Activated naive CD4-positive, alpha-beta T cell (primary cell): Measurements from ENCODE around the gene ZNF586.
A peak's percentile ranks its signal among the peaks of the same experiment; 100 is the strongest.
"Not testable (repeated sequence)": the region's sequence is repeated elsewhere in the genome, so short reads cannot be mapped to it uniquely, and the experiment has no call there.

Experiments used
- DNase-seq, 4 experiments: peaks; one replicate each; lab custom pipeline; 2025; lab: John Stamatoyannopoulos, UW

The ZNF586 gene

DNA sequence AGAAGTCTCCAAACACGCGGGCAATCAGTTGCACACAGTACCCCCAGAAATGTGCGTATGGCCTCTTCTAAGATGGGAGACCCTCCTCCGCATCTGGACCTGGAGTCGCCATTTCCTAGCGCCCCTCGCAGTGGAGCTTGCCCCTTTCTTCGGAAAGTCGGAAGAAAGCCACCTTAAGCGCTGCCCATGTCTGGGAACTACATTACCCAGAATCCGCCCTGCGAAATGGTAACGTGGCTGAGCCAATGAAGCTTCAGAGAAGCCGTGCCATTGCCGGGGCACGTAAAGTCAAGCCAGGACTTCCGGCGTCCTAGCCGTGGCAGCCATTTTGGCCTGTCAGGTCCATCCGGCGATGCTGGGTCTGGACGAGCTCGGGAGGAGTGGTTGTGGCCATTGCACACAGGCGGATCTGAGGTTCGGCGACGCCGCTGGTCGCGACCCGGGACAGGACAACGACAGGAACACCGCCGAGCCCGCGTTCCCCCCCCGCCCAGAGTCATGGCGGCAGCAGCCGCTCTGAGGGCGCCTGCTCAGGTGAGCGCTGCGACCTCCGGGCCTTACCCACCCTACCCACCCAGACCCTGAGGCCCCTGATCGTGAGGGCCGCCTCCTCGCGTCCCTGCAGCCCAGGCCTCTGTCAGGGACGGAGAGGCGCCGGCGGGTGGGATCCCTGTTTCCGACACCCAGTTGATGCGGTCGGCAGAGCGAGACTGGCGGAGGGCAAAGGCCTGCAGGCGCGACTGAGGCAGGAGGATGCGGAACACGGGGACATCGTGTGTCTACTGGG is at the start of gene ZNF586:
Gene ZNF586, plus strand, starts transcription at position 332 of the 787 bp plus-strand sequence. Its CDS starts 167 bp downstream, at position 499.
- peak; percentile 55 to 79 (median 65) for DNase-seq

DNA sequence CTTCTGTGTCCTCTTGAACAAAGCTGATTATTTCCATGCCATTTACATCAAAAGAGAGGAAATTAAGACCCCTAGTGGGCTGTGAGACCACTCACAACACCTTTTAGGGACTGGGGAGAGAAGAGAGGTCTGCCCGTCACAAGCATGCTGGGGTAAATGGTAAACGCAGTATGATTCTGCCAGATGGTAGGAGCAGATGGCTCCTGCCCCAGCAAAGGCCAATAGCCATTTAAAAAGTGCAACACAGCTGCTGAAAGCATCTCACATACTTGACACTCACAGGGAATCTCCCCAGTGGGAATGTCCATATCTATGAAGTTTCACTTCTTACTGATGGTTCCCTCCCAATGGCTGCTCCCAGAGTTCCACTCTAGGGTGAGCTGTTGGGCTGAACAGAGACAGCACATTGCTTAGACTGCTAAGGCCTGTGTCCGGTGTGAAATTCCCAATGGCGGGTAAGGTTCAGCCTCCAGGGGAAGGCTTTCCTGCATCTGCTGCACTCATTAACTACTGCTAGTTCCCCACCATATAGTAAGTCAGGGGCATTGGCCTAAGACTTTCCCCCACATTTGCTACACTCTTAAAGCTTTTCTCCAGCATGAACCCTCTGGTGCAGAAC is 49.5 kb upstream of the ZNF586 start:
- DNase-seq = no peak

DNA sequence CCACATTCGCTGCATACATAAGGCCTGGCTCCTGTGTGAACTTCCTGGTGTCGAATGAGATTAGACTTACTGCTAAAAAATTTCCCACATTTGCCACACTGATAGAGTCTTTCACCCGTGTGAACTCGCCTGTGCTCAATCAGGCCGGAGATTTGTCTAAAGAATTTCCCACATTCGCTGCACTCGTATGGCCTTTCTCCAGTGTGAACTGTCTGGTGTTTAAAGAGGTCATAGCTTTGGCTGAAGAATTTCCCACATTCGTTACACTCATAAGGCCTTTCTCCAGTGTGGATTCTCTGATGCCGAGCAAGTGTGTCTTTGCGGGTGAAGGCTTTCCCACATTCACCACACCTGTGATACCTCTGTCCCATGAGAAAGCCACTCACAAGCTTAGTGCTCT is 48.6 kb upstream of the ZNF586 start:
- DNase-seq = no peak

DNA sequence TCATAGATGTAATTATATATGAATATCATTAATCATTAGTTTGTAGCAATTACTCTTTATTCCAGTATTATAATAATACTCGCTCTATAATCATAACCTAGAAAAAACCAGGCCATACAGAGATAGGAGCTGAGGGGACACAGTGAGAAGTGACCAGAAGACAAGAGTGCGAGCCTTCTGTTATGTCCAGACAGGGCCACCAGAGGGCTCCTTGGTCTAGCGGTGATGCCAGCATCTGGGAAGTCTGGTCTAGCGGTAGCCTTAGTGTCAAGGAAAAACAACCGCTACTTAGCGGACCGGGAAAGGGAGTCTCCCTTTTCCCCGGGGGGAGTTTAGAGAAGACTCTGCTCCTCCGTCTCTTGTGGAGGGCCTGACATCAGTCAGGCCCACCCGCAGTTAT is 31.2 kb upstream of the ZNF586 start:
- DNase-seq = peak in 2 of 4 experiments; percentile 5 to 6

DNA sequence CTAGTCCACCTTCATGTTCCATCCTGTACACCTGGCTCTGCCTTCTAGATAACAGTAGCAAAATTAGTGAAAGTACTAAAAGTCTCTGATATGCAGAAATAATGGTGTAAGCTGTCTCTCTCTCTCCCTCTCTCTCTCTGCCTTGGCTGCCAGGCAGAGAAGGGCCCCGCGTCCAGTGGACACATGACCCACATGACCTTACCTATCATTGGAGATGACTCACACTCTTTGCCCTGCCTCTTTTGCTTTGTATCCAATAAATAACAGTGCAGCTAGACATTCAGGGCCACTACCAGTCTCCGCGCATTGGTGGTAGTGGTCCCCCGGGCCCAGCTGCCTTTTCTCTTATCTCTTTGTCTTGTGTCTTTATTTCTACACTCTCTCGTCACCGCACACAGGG is 30.7 kb upstream of the ZNF586 start:
- DNase-seq = not testable (repeated sequence)

DNA sequence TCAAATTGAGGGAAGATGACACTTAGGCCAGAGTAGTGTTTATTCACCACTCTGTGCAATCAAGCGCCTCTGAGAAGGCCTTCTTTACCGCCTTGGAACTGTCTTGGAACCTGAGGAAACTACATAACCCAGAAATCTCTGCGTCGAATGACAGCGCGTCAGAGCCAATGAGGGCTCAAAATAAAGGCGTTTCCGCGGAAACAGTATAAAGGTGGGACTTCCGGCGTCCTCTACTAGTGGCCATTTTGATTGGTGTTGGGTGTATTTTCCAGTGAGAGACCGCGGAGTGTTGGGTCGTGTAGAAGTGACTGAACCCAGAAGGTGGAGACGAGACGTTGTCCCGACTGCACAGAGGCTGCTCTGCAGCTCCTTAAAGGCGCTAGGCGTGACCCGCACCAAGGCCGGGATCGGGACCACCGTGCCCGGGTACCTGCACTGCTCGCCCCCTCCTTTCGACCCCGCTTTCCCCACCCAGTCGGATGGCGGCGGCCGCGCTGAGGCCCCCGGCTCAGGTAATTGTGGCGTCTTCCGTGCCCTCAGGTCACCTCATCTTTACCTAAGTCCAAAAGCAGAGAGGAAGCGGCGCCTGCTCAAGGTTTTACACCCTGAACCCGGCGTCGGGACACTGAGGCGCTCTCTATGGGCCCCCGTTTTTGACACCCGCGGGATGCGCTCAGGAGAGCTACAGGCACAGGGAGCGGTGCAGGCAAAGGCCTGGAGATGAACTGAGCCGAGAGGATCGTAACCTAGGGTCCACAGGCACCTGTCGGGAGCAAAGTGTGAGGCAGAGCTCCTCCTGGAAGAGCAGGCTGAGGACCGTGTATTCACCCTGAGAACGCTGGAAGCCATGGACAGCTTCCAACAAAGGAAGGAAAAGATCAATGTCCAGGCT is 22.6 kb upstream of the ZNF586 start, which contains the start of gene ZNF776:
Gene ZNF776, plus strand, starts transcription at position 236 of the 892 bp plus-strand sequence. Its CDS starts 244 bp downstream, at position 480.
- DNase-seq = peak; percentile 20 to 64 (median 52)

DNA sequence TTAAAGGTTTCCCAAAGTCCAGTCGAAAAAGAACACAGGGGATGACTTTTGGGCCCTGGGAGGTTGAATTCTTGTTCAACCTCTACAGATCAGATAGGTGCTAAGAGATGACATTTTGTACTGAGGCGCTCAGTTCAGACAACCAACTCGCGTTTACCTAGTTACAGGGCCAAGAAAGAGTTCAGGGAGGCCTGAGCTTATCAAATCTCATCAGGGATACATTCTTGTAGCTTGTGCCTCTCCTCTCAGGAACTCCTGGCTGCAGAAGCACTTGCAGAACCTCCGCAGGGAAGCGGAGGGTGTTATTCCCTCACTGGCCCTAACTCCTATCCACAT is 22.0 kb upstream of the ZNF586 start:
- DNase-seq = no peak

DNA sequence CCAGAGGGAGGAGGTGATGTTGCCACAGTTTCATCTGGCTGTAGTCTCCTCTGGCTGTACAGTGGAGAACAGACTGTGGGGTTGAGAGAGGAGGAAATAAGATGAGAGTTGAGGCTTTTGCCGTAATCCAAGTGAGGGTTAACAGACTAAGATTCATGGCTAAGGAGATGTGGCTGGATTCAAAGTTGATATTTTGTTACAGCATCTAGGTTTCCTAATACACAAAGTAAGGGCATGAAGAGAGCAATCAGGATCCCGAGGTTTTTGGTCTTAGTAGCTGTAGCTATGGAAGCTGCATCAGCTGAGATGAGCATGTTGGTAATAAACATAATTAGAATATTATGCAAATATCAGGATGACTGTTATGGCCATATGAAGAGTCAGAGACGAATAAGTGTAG is 21.4 kb upstream of the ZNF586 start:
- DNase-seq = no peak

DNA sequence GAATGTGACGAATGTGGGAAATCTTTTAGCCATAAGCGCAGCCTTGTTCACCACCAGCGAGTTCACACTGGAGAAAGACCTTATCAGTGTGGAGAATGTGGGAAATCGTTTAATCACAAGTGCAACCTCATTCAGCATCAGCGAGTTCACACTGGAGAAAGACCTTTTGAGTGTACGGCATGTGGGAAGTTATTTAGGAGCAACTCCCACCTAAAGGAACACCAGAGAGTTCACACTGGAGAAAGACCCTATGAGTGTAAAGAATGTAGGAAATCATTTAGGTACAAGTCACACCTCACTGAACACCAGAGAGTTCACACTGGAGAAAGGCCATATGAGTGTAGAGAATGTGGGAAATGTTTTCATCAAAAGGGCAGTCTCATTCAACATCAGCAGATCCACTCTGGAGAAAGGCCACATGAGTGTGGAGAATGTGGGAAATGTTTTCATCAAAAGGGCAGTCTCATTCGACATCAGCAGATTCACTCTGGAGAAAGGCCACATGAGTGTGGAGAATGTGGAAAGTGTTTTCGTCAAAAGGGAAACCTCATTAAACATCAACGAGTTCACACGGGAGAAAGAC is 15.3 kb upstream of the ZNF586 start:
- no peak for DNase-seq

DNA sequence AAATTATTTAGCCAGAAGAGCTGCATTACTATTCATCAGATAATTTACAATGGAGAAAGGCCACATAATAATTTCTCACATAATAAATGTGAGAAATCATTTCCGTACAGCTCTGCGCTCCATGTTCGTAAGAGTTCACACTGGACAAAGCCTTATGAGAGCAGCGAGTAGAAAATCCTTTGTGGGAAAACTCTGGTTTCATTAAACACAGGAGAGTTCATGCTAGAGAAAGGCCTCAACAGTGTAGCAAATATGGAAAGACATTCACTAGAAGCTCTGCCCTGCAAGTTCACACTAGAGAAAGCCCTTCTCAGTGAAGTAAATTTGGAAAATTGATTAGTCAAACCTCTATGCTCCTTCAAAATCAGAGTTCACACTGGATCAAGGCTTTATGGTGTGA is 14.4 kb upstream of the ZNF586 start:
- no peak for DNase-seq

DNA sequence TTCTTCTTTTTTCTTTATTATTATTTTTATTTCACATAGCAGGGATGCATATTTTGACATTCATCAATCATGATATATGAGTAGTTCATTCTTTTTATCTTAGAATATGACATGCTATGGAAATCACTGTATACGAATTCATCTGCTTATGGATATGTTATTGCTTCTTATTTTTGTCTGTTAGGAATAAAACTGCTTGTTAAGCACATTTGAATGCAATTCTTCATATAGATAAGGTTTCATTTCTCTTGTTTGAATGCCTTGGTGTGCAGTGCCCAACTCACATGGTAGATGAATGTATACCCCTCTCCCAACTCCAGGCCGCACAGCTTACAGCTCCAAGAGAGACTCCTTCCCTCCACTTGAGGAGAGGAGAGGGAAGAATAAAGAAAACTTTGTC is 11.5 kb upstream of the ZNF586 start:
- DNase-seq = no peak

DNA sequence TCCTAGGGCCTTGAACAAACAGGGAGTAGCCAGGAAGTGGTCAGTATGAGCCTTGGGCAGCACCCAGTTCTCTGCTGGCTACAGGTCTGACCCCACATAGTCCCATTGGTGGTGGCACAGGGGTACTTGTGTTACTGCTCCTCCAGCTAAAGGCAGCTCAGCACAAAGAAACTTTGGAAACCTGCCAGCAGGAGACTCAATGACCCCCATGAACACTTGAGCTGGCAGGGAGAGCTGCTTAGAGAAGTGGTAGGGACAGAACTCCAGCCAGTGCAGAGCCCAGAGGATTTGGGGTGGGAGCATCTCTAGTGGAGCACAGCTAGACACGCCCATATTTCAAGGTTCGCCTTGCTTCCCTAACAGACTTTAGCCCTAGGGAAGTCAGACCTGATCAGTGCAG is 10.4 kb upstream of the ZNF586 start:
- DNase-seq = no peak

DNA sequence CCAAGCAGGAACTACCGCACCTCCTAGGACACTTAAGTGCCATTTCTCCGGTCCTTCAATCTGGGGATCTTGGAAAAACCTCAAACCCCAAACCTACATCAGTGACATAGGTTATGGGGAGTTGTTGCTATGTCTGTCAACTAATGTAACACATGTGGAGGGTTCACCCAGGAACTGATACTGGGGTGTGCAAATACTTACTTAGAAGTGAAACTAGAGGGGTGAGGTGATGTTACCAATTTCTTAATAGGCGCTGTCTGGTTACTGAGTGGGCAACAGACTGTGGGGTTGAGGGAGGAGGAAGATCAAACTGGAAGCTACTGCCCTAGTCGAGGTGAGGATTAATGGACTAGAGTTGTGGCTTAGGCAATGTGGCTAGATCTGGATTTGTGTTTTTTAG is 1.9 kb downstream of the ZNF586 start:
- DNase-seq = no peak

DNA sequence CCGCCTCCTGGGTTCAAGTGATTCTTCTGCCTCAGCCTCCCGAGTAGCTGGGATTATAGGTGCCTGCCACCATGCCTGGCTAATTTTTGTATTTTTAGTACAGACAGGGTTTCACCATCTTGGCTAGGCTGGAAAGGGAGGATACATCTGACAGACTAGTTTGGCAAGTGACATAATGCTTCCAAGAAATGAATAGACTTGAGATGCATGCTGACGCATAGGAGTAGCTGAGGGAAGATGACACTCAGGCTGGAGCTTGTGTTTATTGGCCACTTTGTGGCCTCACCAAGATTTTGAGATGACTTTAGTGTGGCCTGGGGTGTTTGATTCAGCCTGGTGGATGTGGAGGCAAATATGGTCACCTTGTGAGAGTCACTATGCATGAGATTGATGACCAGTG is 4.0 kb downstream of the ZNF586 start:
- no peak for DNase-seq

DNA sequence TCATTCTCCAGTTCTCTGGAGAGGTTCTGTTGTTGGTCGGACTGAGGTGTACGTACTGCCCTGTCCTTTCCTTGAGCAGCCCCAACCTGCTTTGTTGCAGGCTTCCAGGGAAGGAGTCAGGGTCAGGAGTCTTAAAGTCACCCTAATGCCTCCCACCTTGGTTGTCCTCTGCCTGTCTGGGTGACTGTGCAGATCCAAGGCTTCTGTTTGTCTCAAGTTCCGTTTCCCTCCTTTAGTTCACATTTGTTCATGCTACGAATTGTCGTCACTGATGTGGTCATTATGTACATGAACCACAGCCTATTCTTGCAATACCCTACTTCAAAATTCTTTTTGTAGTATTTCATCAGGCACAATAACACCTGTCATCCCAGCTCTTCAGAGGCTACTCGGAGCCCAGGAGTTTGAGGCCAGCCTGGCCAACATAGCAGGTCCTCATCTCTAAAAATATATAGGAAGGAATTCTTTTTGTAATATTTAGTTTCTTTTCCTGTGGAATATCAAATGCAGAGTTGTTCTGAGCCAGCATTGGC is 7.4 kb downstream of the ZNF586 start:
- DNase-seq = no peak

DNA sequence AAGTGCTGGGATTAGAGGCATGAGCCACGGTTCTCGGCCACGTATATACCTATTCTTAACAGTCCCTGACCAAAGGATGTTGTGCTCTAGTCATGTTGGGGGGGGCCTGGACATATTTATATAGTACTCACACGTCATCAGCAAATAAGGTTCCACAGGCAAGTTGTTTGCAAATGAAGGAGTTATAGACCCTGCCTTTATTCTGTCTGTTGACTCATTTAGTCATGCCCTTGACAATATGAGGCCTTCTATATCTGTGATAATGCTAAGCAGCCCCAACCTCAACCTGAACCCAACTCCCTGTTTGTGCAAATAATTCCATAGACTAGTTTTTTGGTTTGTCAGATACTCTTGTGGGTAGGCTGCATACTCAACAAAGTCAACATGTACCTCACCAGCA is 8.9 kb downstream of the ZNF586 start:
- DNase-seq = no peak

DNA sequence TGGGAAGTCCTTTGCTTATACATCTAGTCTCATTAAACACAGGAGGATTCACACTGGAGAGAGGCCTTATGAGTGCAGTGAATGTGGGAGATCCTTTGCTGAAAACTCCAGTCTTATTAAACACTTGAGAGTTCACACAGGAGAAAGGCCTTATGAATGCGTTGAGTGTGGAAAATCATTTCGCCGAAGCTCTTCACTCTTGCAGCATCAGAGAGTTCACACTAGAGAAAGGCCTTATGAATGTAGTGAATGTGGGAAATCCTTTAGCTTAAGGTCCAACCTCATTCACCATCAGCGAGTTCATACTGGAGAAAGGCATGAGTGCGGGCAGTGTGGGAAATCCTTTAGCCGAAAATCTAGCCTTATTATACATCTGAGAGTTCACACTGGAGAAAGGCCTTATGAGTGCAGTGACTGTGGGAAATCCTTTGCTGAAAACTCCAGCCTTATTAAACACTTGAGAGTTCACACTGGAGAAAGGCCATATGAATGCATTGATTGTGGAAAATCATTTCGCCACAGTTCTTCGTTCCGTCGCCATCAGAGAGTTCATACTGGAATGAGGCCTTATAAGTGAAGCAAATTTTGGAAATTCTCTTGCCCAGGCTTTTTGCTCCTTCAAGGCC is 9.9 kb downstream of the ZNF586 start:
- no peak for DNase-seq

DNA sequence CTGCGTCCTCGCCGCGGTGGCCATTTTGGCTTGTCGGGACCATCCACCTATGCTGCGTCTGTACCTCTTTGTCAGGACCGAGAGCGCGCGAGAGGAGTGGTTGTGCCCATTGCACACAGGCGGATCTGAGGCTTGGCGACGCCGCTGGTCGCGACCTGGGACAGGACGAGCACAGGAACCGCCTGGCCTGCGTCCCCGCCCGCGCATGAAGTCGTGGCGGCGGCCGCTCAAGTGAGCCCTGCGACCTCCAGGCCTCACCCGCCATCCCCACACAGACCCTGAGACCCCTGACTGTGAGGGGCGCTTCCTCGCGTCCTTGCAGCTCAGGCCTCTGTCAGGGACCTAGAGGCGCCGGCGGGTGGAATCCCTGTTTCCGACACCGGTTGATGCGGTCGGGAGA is 16.8 kb downstream of the ZNF586 start:
- no peak for DNase-seq

DNA sequence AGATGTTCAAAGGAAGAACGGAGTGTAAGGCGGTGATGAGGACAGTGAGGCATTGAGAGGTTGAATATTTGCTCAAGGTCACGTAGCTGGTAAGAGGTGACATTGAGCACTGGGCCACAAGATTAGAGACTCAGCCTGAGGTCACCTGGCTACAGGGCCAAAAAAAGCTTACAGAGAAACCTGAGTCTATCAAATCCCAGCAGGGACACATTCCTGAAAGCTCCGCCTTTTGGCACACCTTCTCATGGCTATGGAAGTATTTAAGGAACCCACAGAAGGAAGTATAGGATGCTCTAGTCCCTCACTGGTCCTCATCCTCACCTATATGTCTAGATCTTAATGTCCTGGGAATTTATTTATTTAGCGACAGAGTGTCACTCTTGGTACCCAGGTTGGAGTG is 17.4 kb downstream of the ZNF586 start:
- DNase-seq = no peak

DNA sequence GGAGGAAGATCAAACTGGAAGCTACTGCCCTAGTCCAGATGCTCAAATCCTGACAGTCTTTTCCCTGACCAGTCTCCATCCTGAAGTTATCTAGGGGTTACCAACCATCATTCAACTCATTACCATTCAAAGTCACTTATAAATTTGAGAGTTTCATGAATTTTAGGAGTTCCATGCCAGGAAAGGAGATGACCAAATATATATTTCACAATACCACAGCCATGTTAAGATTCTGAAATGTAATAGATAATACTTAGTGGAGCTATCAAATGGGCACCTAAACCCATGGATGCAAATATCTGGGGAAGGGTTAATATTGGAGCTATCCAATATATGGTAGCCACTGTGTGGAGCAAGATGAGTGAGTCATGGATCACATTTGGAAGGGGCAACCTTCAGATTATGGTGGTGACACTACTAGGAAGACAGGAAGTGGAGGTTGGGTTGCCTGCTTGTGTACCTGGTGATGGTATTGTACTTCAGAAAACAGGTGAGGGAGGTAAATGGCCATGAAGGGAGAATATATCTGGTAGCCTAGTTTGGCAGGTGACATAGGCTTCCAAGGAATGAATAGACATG is 18.7 kb downstream of the ZNF586 start:
- no peak for DNase-seq

DNA sequence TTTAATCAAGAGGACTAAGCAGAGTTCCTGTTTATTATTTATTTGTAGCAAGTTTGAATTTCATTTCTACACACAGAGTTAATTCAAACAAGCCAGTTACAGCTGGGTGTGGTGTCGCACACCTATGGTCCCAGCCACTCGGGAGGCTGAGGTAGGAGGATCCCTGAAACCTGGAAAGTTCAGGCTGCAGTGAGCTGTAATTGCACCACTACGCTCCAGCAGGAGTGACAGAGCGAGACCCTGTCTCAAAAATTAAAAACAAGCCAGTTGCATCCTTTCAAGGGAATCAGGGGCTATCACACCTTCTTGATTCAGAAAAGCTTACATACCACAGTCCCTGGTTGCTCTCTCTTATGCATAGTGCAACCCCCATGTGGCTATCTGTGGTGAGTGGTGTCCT is 19.8 kb downstream of the ZNF586 start:
- DNase-seq = no peak
